NAMALWA (cell line): ENCODE data around the gene NUTM1.
A peak's percentile ranks its signal among the peaks of the same experiment; 100 is the strongest.

ENCODE experiments used
- DNase-seq: peaks from one replicate; pipeline ENCODE4 v3.0.0-alpha.2; 2015; ENCODE audit warnings: low spot score

Gene NUTM1, protein sequence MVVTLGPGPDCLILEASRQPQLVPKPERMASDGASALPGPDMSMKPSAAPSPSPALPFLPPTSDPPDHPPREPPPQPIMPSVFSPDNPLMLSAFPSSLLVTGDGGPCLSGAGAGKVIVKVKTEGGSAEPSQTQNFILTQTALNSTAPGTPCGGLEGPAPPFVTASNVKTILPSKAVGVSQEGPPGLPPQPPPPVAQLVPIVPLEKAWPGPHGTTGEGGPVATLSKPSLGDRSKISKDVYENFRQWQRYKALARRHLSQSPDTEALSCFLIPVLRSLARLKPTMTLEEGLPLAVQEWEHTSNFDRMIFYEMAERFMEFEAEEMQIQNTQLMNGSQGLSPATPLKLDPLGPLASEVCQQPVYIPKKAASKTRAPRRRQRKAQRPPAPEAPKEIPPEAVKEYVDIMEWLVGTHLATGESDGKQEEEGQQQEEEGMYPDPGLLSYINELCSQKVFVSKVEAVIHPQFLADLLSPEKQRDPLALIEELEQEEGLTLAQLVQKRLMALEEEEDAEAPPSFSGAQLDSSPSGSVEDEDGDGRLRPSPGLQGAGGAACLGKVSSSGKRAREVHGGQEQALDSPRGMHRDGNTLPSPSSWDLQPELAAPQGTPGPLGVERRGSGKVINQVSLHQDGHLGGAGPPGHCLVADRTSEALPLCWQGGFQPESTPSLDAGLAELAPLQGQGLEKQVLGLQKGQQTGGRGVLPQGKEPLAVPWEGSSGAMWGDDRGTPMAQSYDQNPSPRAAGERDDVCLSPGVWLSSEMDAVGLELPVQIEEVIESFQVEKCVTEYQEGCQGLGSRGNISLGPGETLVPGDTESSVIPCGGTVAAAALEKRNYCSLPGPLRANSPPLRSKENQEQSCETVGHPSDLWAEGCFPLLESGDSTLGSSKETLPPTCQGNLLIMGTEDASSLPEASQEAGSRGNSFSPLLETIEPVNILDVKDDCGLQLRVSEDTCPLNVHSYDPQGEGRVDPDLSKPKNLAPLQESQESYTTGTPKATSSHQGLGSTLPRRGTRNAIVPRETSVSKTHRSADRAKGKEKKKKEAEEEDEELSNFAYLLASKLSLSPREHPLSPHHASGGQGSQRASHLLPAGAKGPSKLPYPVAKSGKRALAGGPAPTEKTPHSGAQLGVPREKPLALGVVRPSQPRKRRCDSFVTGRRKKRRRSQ

DNA sequence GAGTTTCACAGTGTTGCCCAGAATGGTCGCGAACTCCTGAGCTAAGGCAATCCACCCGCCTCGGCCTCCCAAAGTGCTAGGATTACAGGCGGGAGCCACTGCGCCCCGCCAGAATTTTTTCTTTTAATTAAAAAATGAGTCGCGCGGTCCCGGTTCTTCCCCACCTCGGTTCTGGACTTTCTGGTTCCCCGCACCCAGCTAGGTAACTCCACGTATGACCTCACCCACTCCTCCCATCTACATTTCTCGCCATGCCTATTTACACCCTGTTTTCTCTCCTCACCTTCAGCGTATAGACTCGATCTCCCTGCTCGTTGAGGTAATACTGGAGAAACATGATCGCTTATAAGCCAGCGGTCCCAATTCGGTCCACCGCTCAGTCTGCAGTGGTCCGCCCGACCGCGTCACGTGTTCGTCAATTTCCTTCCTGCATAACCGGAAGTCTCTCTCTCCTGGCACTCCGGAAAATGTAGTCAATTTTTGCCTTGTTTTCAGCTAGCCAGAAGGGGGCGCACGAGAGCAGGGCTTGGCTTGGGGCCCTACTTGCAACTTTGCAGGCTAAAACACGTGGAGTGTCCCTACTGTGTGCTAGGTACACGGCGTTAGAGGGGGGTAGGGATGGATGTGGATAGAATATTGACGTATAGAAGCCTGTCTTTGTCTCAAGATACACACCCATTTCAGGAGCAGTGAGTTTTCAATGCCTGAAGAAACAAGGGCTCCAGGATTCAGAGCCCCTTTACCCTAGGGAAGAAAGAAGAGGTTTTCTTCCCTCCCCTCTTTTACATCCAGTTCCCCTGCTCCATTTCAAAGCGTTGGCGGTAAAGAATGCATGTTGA is at the start of gene NUTM1, which contains the start of gene NOP10:
TSS of gene NUTM1 (plus strand) at position 579 of the 839 bp plus-strand sequence. CDS start 382 bp downstream, outside the sequence.
TSS of gene NOP10 (minus strand) at position 400 of the 839 bp plus-strand sequence. CDS start at position 337, 63 bp downstream.
- DNase-seq = peak; percentile 95

DNA sequence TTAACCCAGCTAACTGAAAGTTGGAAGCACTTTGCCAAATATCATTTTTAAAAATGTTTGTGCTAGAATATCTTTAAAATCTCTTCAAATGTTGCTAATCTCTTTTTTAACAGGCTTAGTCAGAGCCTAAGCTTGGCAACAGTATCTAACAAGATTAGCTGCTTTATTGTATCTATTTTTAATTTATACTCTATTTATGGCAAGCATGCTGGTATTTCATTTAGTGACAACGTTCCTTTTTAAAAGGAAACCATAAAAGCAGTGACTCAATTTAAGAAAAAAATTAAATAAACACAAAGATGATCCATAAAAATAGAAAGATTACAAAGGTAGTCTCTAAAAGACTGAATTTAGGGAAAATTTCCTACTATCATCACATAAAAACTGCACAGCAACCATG is 46.1 kb upstream of the NUTM1 start:
- DNase-seq = no peak

DNA sequence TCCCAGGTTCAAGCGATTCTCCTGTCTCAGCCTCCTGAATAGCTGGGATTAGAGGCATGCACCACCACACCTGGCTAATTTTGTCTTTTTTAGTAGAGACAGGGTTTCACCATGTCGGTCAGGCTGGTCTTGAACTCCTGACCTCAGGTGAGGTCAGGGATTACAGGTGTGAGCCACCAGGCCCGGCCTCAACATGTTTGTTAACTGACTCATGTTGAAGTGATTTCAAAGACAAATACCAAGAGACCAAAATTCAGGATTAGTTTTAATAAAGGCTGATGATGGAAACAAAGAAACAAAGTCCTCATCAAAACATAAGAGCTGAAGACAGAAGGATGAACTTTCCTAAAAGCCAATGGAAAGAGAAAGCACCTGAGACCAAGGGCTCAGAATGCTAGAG is 42.1 kb upstream of the NUTM1 start:
- no peak for DNase-seq

DNA sequence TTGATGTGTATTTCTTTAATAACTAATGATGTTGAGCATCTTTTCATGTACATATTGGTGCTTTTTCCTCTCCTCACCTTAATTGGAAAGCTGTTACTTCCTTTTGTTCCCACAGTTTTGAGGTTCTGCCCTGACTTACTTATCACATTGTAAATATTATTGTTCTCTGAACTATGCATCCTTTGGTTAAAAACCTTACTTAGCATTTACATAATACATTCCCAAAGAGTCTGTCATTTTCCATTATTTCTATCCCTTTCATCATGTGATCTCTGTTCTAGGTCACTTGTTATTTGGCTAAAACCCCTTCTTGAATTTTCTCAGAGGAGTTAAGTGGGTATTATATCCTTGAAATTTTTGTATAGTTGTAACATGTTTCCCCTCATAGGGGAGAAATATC is 38.5 kb upstream of the NUTM1 start:
- DNase-seq = no peak

DNA sequence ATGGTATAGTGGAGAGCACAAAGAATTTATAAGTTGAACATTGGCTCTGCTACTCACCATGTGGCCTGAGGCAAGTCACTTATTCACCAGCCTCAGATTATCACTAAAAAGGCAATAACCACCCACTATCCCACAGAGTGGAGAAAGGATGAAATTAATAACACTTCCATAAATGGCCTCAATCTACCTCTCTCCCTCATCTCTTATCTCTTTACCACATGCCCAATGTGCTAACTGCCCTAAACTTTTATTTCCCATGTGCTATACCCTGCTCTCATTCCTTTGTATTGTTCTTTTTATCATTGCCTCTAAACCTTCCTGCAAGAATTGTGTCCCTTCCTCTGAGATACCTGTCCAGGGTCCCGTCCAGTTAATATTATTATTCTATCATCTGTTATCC is 31.6 kb upstream of the NUTM1 start:
- no peak for DNase-seq

DNA sequence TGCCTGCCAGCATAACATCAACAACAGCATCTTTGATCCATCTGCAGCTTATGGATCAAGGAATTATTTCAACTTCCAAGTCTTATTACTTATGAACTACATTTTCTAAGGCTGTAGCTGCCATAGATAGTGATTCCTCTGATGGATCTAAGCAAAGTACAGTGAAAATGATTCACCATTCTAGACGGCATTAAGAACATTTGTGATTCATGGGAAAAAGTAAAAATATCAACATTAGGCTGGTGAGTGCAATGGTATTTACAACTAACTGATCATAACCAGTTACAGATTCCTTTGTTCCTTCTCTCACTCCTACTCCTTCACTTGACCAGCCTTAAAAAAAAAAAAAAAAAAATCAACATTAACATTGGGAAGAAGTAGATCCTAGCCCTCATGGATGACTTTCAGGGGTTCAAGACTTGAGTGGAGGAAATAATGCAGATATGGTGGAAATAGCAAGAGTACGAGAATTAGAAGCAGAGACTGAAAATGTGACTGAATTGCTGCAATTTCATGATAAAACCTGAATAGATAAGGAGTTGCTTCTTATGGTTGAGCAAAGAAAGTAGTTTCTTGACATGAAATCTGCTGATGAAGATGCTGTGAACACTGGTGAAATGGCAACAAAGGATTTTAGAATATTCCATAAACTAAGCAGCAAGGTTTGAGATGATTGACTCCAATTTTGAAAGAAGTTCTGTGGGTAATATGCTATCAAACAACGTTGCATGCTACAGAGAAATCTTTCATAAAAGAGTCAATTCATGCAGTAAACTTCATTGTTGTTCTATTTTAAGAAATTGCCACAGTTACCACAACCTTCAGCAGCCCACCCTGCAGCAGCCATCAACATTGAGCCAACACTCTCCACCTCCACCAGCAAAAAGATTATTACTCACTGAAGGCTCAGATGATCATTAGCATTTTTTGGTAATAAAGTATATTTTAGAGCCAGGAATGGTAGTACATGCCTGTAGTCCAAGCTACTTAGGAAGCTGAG is 28.3 kb upstream of the NUTM1 start:
- DNase-seq = no peak

DNA sequence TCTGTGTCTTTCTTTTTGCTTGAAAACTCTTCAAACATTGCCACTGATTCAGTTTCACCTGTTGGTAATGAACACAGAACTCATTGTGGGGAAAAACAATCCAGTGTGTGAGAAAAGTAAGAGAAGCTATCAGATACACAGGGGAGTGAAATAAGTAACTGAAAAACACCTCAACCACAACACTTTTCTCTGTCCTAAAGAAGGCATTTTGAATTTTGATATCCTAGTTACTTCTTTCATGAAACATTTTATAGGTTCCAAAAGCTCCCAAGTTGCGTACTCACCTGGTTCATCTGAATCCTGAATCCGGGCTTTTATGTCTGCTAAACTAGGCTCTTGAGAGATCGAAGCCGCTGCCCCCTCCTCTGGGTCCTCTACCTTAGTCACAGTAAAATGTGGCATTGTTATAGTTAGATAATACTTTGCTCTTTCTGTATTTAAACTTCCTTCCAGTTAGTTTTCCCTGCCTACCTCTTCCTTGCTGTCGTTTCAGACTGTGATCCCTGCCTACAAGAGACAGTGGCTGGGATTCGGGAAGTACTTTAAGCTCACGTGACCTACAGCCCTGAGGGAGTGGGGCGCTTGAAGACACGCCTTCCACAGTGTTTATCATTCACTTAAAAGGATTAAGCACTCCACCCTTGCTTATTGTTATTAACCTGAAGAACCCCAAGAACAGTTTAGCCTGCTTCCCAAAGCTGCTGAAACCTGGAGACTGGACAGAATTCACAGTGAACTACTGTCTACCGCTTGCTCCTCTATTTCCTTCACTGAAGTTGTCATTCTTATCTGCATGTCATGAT is 24.6 kb upstream of the NUTM1 start:
- peak; percentile 58 for DNase-seq

DNA sequence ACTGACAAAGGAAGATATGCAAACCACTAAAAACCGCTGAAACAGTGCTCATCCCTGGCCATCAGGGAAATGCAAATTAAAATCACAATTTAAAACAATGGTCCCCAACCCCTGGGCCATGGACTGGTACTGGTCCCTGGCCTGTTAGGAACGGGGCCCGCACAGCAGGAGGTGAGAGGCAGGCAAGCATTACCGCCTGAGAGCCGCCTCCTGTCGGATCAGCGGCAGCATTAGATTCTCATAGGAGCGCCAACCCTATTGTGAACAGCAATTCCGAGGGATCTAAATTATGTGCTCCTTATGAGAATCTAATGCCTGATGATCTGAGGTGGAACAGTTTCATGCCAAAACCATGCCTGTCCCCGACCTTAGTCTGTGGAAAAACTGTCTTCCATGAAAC is 19.9 kb upstream of the NUTM1 start:
- no peak for DNase-seq

DNA sequence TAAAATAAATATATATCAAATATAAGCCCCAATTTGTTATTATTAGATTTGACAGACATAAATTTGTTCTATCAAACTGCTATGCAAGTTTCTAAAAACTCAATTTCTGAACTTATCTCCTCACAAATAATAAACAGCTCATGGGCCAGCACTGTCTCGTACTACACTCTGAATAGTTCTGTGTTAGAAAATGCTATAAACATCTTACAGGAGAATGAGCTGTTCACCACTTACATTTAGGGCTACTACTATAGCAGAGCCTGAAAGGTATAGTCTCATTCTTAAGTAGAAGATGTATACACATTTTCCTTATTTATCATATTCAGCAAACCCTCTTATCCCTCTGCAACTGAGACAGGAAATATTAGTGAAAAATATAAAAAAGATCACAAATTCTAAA is 18.2 kb upstream of the NUTM1 start:
- DNase-seq = no peak

DNA sequence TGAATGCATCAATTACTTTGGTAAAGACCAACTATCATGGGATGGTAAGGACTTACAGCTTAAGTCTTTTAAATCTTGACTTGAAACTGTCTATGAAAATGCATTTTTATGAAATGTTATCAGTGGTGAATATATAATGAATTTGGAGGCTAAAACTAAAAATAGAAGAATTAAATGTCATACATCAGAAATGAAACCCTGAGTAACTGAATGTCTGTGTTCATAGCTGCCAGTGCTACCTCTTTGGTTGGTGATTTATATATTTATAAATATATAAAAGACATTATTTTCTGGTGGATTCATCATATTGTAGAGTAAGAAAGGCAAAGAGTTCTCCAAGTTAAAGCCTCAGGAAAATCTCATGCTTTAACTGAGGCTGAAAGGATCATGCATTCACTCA is 17.7 kb upstream of the NUTM1 start:
- DNase-seq = no peak

DNA sequence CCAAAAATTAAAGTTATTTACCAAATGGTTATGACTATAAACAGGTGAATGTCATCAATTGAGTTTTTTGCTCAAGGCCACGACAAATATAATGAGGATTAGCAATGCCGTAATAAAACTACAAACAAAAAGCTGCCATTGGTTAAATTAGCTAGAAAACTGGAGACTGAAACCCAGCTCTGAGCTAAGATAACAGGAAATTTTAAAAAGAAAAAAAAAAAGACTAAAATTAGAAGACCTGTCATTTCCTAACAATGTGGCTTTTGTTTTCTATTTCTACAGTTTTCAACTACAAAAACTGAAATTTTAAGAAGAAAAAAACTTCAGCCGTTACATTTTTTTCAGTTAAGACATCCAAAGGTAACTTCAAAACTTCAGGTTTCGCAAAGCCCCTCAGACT is 15.2 kb upstream of the NUTM1 start:
- no peak for DNase-seq

DNA sequence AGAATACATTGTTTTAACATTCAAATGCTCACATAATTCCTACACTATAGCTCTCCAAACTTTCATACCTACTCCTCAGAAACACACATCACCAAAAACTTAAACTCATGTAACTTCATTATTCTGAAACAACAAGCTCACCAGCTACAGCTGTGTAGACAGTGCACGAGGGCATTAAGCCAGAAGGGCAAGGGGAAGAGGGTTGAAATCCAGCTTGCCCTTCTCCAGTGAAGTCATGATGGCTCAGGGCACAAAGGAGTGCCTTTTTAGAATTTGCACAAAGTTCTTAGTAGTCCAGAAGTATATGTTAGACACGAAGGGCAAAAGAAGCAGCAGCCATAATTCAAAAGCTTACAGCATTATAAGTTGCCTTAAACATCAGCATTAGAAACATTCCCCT is 14.1 kb upstream of the NUTM1 start:
- DNase-seq = no peak

DNA sequence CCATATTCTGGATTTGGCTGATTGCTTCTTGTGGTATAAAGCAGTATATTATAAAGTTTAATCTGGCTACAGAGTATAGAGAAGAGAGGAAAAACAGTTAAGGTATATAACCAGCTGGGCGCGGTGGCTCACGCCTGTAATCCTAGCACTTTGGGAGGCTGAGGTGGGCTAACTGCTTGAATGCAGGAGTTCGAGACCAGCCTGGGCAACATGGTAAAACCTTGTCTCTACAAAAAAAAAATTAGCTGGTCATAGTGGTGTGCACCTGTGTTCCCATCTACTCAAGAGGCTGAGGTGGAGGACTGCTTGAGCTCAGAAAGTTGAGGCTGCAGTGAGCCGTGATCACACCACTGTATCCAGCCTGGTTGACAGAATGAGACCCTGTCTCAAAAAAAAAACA is 12.8 kb upstream of the NUTM1 start:
- no peak for DNase-seq

DNA sequence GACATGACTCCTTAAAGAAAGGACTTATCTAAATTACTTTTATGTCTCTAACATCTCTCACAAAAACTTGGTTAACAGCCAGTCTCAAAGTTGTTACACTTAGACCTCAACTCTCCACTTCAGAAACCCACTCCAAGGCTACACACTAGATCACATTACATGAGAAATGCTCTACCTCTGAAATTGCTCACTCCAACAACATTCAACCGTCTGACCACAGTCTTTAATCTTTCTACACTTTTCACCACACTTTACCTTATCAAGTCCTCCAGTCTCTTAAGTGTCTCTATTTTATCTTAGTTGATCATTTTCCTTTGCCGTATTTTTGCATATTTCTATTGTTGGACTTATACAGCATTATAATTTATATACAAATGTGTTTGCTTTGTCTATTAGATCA is 11.3 kb upstream of the NUTM1 start:
- DNase-seq = no peak

DNA sequence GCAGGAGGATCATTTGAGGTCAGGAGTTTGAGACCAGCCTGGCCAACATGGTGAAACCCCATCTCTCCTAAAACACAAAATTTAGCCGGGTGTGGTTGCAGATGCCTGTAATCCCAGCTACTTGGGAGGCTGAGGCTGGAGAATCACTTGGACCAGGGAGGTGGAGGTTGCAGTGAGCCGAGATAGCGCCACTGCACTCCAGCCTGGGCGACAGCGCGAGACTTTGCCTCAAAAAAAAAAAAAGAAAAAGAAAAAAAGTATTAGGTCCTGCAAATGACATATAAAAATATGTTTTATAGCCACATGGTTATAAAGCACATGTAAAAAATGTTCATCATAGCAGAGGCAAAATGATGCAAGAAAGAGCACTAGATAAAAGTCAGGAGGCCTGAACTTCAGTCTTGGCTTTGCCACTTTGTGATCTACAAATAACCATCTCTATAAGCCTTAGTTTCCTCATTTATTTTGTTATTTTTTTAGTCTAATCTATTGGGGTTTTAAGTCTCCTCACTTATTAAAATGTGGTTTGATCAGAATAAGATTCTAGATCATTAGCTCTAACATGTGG is 10.5 kb upstream of the NUTM1 start:
- DNase-seq = no peak

DNA sequence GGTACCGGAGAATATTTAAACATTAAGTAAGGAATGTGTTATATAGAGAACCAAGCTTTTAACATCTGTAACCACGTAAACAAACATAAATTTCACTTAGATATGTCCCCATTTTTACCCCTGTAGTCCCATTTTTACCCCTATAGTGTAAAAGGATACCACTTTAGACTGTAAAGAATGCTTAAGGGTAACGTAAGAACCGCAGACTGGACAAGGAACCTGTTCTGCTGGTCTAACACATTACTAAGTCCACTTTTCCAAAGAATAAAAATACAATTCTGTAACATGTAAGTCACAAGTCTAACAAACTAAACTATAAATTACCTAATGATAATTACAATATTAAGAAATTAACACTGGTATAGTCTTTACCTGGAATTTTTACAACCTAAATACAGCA is 8.4 kb upstream of the NUTM1 start:
- no peak for DNase-seq

DNA sequence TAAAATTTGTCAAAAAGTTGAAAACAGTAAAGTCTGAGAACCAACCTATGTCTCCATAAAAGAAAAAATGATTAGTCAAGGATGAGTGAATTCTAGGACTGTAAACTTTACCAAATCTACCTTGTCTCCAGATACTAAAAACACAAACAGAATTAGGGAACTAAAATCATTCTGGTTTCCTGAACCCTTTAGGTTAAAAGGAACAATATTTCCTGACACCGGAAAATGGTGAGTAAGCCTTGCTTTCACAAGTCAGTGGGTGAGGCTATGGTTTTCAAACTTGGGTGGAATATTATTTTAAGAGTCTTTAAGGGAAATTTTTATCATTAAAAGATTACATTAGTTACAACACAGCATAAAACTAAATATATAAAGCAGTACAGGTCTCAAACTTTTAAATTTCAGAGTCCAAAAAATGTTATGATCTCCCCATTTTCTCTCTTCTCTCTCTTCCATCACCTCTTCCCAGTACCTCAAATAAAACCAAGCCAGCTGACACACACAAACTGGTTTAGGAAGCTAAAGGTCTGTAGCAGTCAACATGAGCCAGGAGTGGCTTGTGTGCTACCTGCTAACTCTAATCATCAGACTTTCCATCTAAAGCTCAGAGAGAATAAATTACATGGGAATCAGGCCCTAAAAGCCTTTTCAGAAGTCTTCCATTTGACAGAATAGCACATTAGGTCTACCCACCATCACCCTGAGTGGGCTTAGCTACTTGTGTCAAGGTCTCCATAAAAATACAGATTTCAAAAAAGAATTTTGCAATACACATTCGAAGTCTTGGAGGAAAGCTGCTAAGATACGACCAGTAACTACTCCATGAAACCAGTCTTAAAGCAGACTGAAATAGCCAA is 7.7 kb upstream of the NUTM1 start:
- DNase-seq = peak; percentile 40
